HuH-7.5 (cell line): ENCODE data around the gene CNNM2.
"Not testable (repeated sequence)": the region's sequence is repeated elsewhere in the genome, so short reads cannot be mapped to it uniquely, and the experiment has no call there.

Source experiments
- DNase-seq: peaks from one replicate; pipeline ENCODE4 v3.0.0; 2011; ENCODE audit warnings: low spot score

Gene CNNM2

DNA sequence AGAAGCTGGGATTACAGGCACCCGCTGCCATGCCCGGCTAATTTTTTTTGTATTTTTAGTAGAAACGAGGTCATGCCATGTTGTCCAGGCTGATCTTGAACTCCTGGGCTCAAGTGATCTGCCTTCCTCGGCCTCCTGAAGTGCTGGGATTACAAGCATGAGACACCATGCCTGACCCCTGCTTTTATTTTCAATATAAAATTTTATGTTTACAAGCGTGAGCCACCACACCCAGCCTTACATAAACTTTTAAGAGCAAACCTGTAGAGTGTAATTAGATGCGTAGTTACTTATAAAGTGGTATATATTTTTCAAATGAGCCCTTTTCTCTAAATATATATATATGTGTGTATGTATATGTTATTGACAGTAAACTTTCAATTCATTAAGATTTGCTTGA is 8.7 kb downstream of the CNNM2 start:
- DNase-seq, result no peak

- no peak for DNase-seq
Measured at GRCh38 chr10:102927311-102928010, 9.4 kb downstream of the CNNM2 start.

- DNase-seq, result not testable (repeated sequence)
Measured at GRCh38 chr10:102928442-102928841, 10.3 kb downstream of the CNNM2 start.

- DNase-seq, result no peak
Measured at GRCh38 chr10:102930720-102931119, 12.6 kb downstream of the CNNM2 start.

- no peak for DNase-seq
Measured at GRCh38 chr10:102931643-102932042, 13.5 kb downstream of the CNNM2 start.

DNA sequence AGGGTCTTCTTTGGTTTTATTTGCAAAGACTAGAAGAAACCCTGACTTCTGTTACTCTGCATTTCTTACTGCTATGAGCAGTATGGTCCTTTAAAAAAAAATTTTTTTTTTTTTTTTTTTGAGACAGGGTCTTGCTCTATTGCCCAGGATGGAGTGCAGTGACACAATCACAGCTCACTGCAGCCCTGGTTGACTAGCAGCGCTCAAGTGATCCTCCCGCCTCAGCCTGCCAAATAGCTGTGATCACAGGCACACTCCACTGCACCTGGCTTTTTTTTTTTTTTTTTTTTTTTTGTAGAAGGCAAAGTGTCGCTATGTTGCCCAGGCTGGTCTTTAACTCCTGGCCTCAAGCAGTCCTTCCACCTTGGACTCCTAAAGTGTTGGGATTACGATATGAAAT is 17.4 kb downstream of the CNNM2 start:
- DNase-seq, result no peak

- DNase-seq, result no peak
Measured at GRCh38 chr10:102935939-102936605, 18.0 kb downstream of the CNNM2 start.

DNA sequence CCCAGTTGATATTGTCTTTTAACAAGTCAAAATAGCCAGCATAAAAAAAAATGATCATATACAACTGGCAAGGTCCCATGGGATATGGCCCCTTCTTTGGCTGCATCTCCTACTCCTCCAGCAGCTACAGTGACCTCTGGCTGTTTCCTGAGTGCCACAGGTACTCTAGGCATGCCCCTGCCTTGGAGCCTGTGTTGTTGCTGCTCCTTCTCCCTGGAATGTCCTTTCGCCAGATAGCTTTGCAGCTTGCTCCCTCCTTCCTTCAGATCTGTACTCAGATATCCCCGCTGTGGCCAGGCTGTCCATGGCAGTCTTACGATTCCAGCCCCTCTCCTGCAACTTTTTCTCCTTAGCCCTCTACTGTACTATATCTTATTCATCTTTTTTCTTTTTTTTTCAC is 23.3 kb downstream of the CNNM2 start:
- no peak for DNase-seq

DNA sequence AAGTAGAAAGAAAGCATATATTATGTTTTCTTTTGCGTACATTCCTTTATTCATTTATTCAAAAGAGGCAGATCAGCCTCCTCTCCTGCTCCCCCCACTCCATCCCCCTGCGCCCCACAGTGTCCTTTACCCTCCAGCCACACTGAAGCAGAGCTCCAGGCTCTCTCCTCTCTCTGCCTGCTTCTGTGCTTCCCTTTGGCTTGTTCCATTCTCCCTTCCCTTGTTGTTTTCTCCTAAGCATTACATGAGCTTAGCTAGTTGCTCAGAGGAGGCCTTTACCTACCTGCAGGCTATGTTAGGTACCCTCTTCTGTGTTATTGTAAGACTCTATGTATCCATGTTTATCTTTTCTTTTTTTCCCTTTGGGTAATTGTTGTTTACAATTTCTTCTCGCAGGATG is 27.4 kb downstream of the CNNM2 start:
- DNase-seq, result no peak

DNA sequence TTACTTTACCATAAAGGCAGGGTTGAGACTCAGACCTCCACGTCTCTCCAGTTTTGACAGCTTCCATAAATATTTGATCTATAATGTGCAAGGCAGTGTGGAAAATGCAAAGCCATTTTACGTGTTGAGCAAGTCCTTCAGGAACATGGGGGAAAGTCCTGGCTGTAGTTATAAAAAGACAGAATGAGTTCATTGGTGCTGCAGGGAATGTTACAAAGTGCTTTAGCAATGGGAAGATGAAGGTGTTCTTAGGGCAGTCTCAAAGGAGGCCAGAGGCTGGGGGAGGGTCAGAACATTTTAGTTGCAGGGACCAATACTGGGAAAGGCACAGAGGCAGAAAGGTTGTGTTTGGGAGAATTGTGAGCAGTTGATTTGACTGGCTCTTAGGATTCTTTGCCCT is 27.9 kb downstream of the CNNM2 start:
- DNase-seq, result no peak

- DNase-seq, result no peak
Measured at GRCh38 chr10:102946992-102947391, 28.9 kb downstream of the CNNM2 start.

- DNase-seq, result no peak
Measured at GRCh38 chr10:102948176-102948575, 30.1 kb downstream of the CNNM2 start.

DNA sequence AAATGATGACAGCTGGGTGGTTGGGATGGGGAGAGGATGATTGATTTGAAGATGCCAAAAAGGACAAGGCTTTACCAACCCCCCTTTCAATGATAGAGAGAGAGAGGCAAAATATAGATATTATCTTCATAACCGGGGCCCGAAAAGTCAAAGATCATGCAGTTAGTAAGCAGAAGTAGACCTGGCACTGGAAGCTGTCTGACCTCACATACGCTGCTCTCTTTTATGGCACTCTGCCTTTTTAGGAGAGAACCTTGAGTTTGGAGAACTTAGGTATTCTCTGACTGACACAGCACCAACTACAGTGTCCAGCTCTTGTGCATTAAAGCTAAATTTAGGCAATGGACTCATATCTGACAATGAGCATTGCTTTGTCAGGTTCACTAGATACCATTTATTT is 30.7 kb downstream of the CNNM2 start:
- no peak for DNase-seq

GRCh38 chr10:102949916-102950315 is 31.8 kb downstream of the CNNM2 start:
- DNase-seq, result no peak

GRCh38 chr10:102951316-102951715 is 33.2 kb downstream of the CNNM2 start:
- DNase-seq, result no peak

- DNase-seq, result no peak
Measured at GRCh38 chr10:102959360-102959759, 41.3 kb downstream of the CNNM2 start.

- DNase-seq, result no peak
Measured at GRCh38 chr10:102960157-102960556, 42.1 kb downstream of the CNNM2 start.

GRCh38 chr10:102962267-102962666 is 44.2 kb downstream of the CNNM2 start:
- DNase-seq, result no peak

DNA sequence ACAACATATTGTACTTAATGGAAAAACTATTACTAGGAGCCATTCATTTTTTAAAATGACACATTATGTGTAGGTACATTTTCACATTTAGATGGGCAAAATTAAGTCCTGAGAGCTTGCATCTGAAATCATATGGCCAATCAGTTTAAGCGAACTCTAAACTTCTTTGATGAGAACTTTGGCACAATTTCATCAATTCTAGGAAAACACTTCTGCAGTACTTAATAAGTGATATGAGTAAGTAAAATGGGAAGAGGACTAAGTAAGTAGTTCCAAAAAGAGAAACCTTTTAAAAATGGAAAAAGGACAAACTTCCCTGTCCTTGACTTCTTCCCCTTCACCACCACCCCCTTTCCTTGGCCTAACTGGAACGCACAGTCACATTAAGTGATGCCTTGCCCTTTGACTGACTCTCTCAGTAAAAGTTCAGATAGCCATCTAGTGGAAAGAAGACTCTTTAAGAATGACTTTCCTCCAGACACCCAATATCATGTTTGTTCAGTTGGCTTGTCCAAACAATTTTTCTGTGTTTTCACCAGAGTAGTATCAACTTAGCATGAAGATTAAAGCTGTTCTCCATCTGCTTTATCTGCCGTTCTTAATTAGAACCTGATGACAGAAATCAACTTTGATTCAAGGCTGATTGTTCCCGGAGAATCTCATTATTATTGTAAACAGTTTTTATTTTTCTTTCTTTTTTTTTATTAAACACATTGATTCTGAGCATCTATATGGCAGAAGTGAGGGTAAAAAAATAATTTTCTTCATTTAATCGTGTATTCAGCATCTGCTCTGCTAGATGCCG is 45.1 kb downstream of the CNNM2 start:
- DNase-seq, result no peak

GRCh38 chr10:102963756-102964025 is 45.6 kb downstream of the CNNM2 start:
- no peak for DNase-seq

- not testable (repeated sequence) for DNase-seq
Measured at GRCh38 chr10:102964064-102964463, 46.0 kb downstream of the CNNM2 start.

- DNase-seq, result no peak
Measured at GRCh38 chr10:102964713-102965112, 46.6 kb downstream of the CNNM2 start.

GRCh38 chr10:102965311-102965851 is 47.3 kb downstream of the CNNM2 start:
- DNase-seq, result no peak
